Measurements from ENCODE around the gene CZIB. TPM values are rescaled to one million over a fixed set of nuclear protein-coding genes. Genes with fewer than 3 reads are reported as not detected.

CZIB gene
- total RNA-seq, 1 experiment from 2014 or later = 67.0 TPM

DNA sequence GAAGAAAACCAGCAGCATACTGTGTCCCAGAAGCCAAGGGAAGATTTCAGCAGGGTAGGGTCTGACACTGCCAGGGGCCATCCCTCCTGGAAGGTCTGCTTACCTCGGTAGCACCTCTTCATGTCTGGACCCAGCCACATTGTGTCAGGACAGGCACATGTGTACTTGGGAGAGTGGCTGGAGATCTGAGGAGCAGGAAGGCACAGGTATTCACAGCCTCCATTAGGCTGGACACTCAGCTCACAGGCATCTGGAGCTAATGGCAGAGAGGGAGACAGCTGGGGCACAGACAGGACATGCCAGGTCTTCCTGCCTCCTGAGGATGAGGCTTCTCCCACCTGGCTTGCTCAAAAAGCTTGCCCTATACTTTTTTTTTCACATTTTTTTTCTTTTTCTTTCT is 37.8 kb upstream of the CZIB start:
- no peaks in the 10 kb centered on the region for H3K9me3 Mint-ChIP-seq
- Histone ChIP-seq H4K8ac (replicated peaks; ENCODE audit: insufficient read length, low read depth, low read length) (no peak overlapping the region), H3K56ac (ENCODE audit: insufficient read length, low read depth, low read length) (no peak overlapping the region), H2BK15ac (ENCODE audit: low read depth, low read length) (no peak overlapping the region), H3K4me2 (ENCODE audit: insufficient read depth, insufficient read length, low read length) (no peak overlapping the region), H3K4me1 (ENCODE audit: insufficient read depth, low read length) (no peaks in the 10 kb centered on the region), H3K14ac (ENCODE audit: insufficient read depth, low read length) (no peak overlapping the region), H3K79me1 (ENCODE audit: insufficient read depth, low read depth, low read length, poor library complexity, severe bottlenecking) (no peaks in the 10 kb centered on the region), H3T11ph (ENCODE audit: low read length) (no peak overlapping the region), H4K5ac (ENCODE audit: insufficient read length, low read depth, low read length) (no peak overlapping the region), H2AK5ac (ENCODE audit: insufficient read length, low read length) (no peak overlapping the region), H3K79me2 (ENCODE audit: insufficient read depth, low read length) (no peaks in the 10 kb centered on the region), H3K9me3 (ENCODE audit: control insufficient read depth, low read depth, low read length) (no peaks in the 10 kb centered on the region), H3K9ac (ENCODE audit: extremely low read depth, insufficient read length, low read length) (no peak overlapping the region), H2BK5ac (ENCODE audit: insufficient read length, low read length) (no peak overlapping the region), H2BK12ac (ENCODE audit: insufficient read length, low read depth, low read length) (no peak overlapping the region), H2BK20ac (ENCODE audit: low read depth, low read length, poor library complexity, severe bottlenecking) (no peak overlapping the region), H3K23ac (ENCODE audit: insufficient read length, low read depth, low read length) (no peak overlapping the region), H4K91ac (ENCODE audit: insufficient read length, low read depth, low read length) (no peak overlapping the region), H2AFZ (ENCODE audit: low read length) (no peak overlapping the region), H3K27me3 (ENCODE audit: insufficient read depth, low read length) (no peaks in the 10 kb centered on the region), H4K20me1 (ENCODE audit: control insufficient read depth, insufficient read depth, insufficient read length) (no peaks in the 10 kb centered on the region), H3K27ac (ENCODE audit: insufficient read length, low read depth, low read length) (no peak overlapping the region), H3K23me2 (ENCODE audit: insufficient read length, low read depth, low read length, poor library complexity, severe bottlenecking) (no peaks in the 10 kb centered on the region), H3K18ac (ENCODE audit: insufficient read length, low read depth, low read length) (no peak overlapping the region), H3K4ac (ENCODE audit: low read depth, low read length) (no peak overlapping the region), H2BK120ac (ENCODE audit: low read depth, low read length, poor library complexity, severe bottlenecking) (no peak overlapping the region)
- H3K36me3 Mint-ChIP-seq (ENCODE audit: insufficient read depth in 1 of 3, low read depth in 3 of 3) = peaks cover 50 to 94% (median 86%) of the 10 kb centered on the region in 3 experiments
- no peak overlapping the region; a peak in 1 of 7 replicates for H3K27ac Mint-ChIP-seq
- no peak for DNase-seq
- no peaks in the 10 kb centered on the region for H3K4me1 Mint-ChIP-seq
- TF ChIP-seq CTCF (conservative IDR thresholded peaks at IDR 0.05) = no peak
- no peaks in the 10 kb centered on the region for H3K27me3 Mint-ChIP-seq (ENCODE audit: low read depth)
- no peak overlapping the region for H3K4me3 Mint-ChIP-seq
- WGBS (ENCODE audit: extremely low coverage, insufficient read length, low lambda C conversion rate) = no CpG with 5 or more reads among the region's 1 CpG
